Measurements from ENCODE around the gene ROR1.

Gene ROR1

GRCh38 chr1:63969441-63969901 lies 195.7 kb downstream of the ROR1 start:
- no peaks in the 10 kb centered on the region for H3K27me3 ChIP-seq (ENCODE audit: control insufficient read depth, insufficient read depth, low read length)
- no peak overlapping the region for H3K4me3 ChIP-seq (ENCODE audit: low read length)
- no peaks in the 10 kb centered on the region for H3K36me3 ChIP-seq (ENCODE audit: control insufficient read depth, insufficient read depth, low read length)
- H3K9ac ChIP-seq (ENCODE audit: low read length), result no peak overlapping the region
- no peaks in the 10 kb centered on the region for H3K4me1 ChIP-seq (ENCODE audit: control insufficient read depth, insufficient read depth, low read length)
- no peaks in the 10 kb centered on the region for H3K9me3 ChIP-seq (ENCODE audit: control insufficient read depth, low read length)

- H3K36me3 ChIP-seq (ENCODE audit: control insufficient read depth, insufficient read depth, low read length), result no peaks in the 10 kb centered on the region
- H3K27me3 ChIP-seq (ENCODE audit: control insufficient read depth, insufficient read depth, low read length), result no peaks in the 10 kb centered on the region
- no peak overlapping the region for H3K4me3 ChIP-seq (ENCODE audit: low read length)
- no peak overlapping the region for H3K9ac ChIP-seq (ENCODE audit: low read length)
- no peaks in the 10 kb centered on the region for H3K4me1 ChIP-seq (ENCODE audit: control insufficient read depth, insufficient read depth, low read length)
- H3K9me3 ChIP-seq (ENCODE audit: control insufficient read depth, low read length), result no peaks in the 10 kb centered on the region
These were observed 197.7 kb downstream of the ROR1 start for GRCh38 chr1:63971557-63971956.

- Histone ChIP-seq H3K4me3 (ENCODE audit: low read length) (no peak overlapping the region), H3K36me3 (ENCODE audit: control insufficient read depth, insufficient read depth, low read length) (no peaks in the 10 kb centered on the region), H3K4me1 (ENCODE audit: control insufficient read depth, insufficient read depth, low read length) (no peaks in the 10 kb centered on the region), H3K9me3 (ENCODE audit: control insufficient read depth, low read length) (no peaks in the 10 kb centered on the region), H3K9ac (ENCODE audit: low read length) (no peak overlapping the region), H3K27me3 (ENCODE audit: control insufficient read depth, insufficient read depth, low read length) (no peaks in the 10 kb centered on the region)
These were observed 199.2 kb downstream of the ROR1 start for GRCh38 chr1:63973005-63973419.

GRCh38 chr1:63974966-63975365 lies 201.1 kb downstream of the ROR1 start:
- no peaks in the 10 kb centered on the region for H3K9me3 ChIP-seq (ENCODE audit: control insufficient read depth, low read length)
- no peak overlapping the region for H3K4me3 ChIP-seq (ENCODE audit: low read length)
- H3K27me3 ChIP-seq (ENCODE audit: control insufficient read depth, insufficient read depth, low read length), result no peaks in the 10 kb centered on the region
- no peaks in the 10 kb centered on the region for H3K4me1 ChIP-seq (ENCODE audit: control insufficient read depth, insufficient read depth, low read length)
- no peaks in the 10 kb centered on the region for H3K36me3 ChIP-seq (ENCODE audit: control insufficient read depth, insufficient read depth, low read length)
- H3K9ac ChIP-seq (ENCODE audit: low read length), result no peak overlapping the region

GRCh38 chr1:63975481-63975880 lies 201.7 kb downstream of the ROR1 start:
- H3K9me3 ChIP-seq (ENCODE audit: control insufficient read depth, low read length), result no peaks in the 10 kb centered on the region
- no peaks in the 10 kb centered on the region for H3K27me3 ChIP-seq (ENCODE audit: control insufficient read depth, insufficient read depth, low read length)
- no peak overlapping the region for H3K9ac ChIP-seq (ENCODE audit: low read length)
- H3K4me3 ChIP-seq (ENCODE audit: low read length), result no peak overlapping the region
- H3K4me1 ChIP-seq (ENCODE audit: control insufficient read depth, insufficient read depth, low read length), result no peaks in the 10 kb centered on the region
- no peaks in the 10 kb centered on the region for H3K36me3 ChIP-seq (ENCODE audit: control insufficient read depth, insufficient read depth, low read length)

- H3K4me3 ChIP-seq (ENCODE audit: low read length), result no peak overlapping the region
These were observed 202.2 kb downstream of the ROR1 start for GRCh38 chr1:63976006-63976405.

GRCh38 chr1:63977466-63977865 lies 203.6 kb downstream of the ROR1 start:
- H3K9ac ChIP-seq (ENCODE audit: low read length), result no peak overlapping the region
- H3K4me1 ChIP-seq (ENCODE audit: control insufficient read depth, insufficient read depth, low read length), result peaks cover 6% of the 10 kb centered on the region
- no peaks in the 10 kb centered on the region for H3K9me3 ChIP-seq (ENCODE audit: control insufficient read depth, low read length)
- no peaks in the 10 kb centered on the region for H3K27me3 ChIP-seq (ENCODE audit: control insufficient read depth, insufficient read depth, low read length)
- H3K4me3 ChIP-seq (ENCODE audit: low read length), result no peak overlapping the region
- H3K36me3 ChIP-seq (ENCODE audit: control insufficient read depth, insufficient read depth, low read length), result no peaks in the 10 kb centered on the region

More at GRCh38 chr1:63976006-63976405, 202.2 kb downstream of the ROR1 start:
- Histone ChIP-seq H3K36me3 (ENCODE audit: control insufficient read depth, insufficient read depth, low read length) (no peaks in the 10 kb centered on the region), H3K4me1 (ENCODE audit: control insufficient read depth, insufficient read depth, low read length) (no peaks in the 10 kb centered on the region), H3K9me3 (ENCODE audit: control insufficient read depth, low read length) (no peaks in the 10 kb centered on the region), H3K9ac (ENCODE audit: low read length) (no peak overlapping the region), H3K27me3 (ENCODE audit: control insufficient read depth, insufficient read depth, low read length) (no peaks in the 10 kb centered on the region)

- Histone ChIP-seq H3K9ac (ENCODE audit: low read length) (no peak overlapping the region), H3K27me3 (ENCODE audit: control insufficient read depth, insufficient read depth, low read length) (no peaks in the 10 kb centered on the region), H3K4me1 (ENCODE audit: control insufficient read depth, insufficient read depth, low read length) (peaks cover 13% of the 10 kb centered on the region), H3K36me3 (ENCODE audit: control insufficient read depth, insufficient read depth, low read length) (no peaks in the 10 kb centered on the region), H3K9me3 (ENCODE audit: control insufficient read depth, low read length) (no peaks in the 10 kb centered on the region), H3K4me3 (ENCODE audit: low read length) (no peak overlapping the region)
These were observed 207.1 kb downstream of the ROR1 start for GRCh38 chr1:63980740-63981407.

GRCh38 chr1:63981408-63981773 lies 207.6 kb downstream of the ROR1 start:
- Histone ChIP-seq H3K27me3 (ENCODE audit: control insufficient read depth, insufficient read depth, low read length) (no peaks in the 10 kb centered on the region), H3K4me1 (ENCODE audit: control insufficient read depth, insufficient read depth, low read length) (peaks cover 13% of the 10 kb centered on the region)

GRCh38 chr1:63982201-63982600 lies 208.4 kb downstream of the ROR1 start:
- H3K36me3 ChIP-seq (ENCODE audit: control insufficient read depth, insufficient read depth, low read length), result no peaks in the 10 kb centered on the region
- peaks cover 13% of the 10 kb centered on the region for H3K4me1 ChIP-seq (ENCODE audit: control insufficient read depth, insufficient read depth, low read length)

More at GRCh38 chr1:63981408-63981773, 207.6 kb downstream of the ROR1 start:
- no peak overlapping the region for H3K4me3 ChIP-seq (ENCODE audit: low read length)
- H3K9ac ChIP-seq (ENCODE audit: low read length), result no peak overlapping the region
- H3K9me3 ChIP-seq (ENCODE audit: control insufficient read depth, low read length), result no peaks in the 10 kb centered on the region
- H3K36me3 ChIP-seq (ENCODE audit: control insufficient read depth, insufficient read depth, low read length), result no peaks in the 10 kb centered on the region

GRCh38 chr1:63983391-63984256 lies 209.8 kb downstream of the ROR1 start:
- Histone ChIP-seq H3K9ac (ENCODE audit: low read length) (no peak overlapping the region), H3K4me1 (ENCODE audit: control insufficient read depth, insufficient read depth, low read length) (peaks cover 13% of the 10 kb centered on the region), H3K27me3 (ENCODE audit: control insufficient read depth, insufficient read depth, low read length) (no peaks in the 10 kb centered on the region), H3K9me3 (ENCODE audit: control insufficient read depth, low read length) (no peaks in the 10 kb centered on the region), H3K4me3 (ENCODE audit: low read length) (no peak overlapping the region), H3K36me3 (ENCODE audit: control insufficient read depth, insufficient read depth, low read length) (no peaks in the 10 kb centered on the region)

More at GRCh38 chr1:63982201-63982600, 208.4 kb downstream of the ROR1 start:
- no peaks in the 10 kb centered on the region for H3K9me3 ChIP-seq (ENCODE audit: control insufficient read depth, low read length)
- no peak overlapping the region for H3K9ac ChIP-seq (ENCODE audit: low read length)
- no peaks in the 10 kb centered on the region for H3K27me3 ChIP-seq (ENCODE audit: control insufficient read depth, insufficient read depth, low read length)
- no peak overlapping the region for H3K4me3 ChIP-seq (ENCODE audit: low read length)

- Histone ChIP-seq H3K36me3 (ENCODE audit: control insufficient read depth, insufficient read depth, low read length) (no peaks in the 10 kb centered on the region), H3K9me3 (ENCODE audit: control insufficient read depth, low read length) (no peaks in the 10 kb centered on the region), H3K27me3 (ENCODE audit: control insufficient read depth, insufficient read depth, low read length) (no peaks in the 10 kb centered on the region), H3K4me3 (ENCODE audit: low read length) (no peak overlapping the region), H3K9ac (ENCODE audit: low read length) (no peak overlapping the region), H3K4me1 (ENCODE audit: control insufficient read depth, insufficient read depth, low read length) (peaks cover 13% of the 10 kb centered on the region)
These were observed 210.6 kb downstream of the ROR1 start for GRCh38 chr1:63984257-63984929.
